ENCODE data around the gene FKBP5. TPM values are rescaled to one million over a fixed set of nuclear protein-coding genes. Genes with fewer than 3 reads are reported as not detected.

Gene FKBP5
- total and polyA plus RNA-seq, 10 of the 15 experiments (the other 5 are each of a cell fraction or from before 2014, with no cell fraction given): 29.0 to 123 (median 62.3) TPM

- POLR2A ChIA-PET: no interaction called here
- no peak overlapping the region for H3K4me2 ChIP-seq (ENCODE audit: control insufficient read depth, insufficient read depth)
These were observed 81.0 kb downstream of the FKBP5 start for GRCh38 chr6:35607517-35608233.

More at GRCh38 chr6:35607517-35608233, 81.0 kb downstream of the FKBP5 start:
- H2AFZ ChIP-seq (ENCODE audit: control insufficient read depth, low read depth, low read length): no peak overlapping the region
- H3K9me3 ChIP-seq (replicated peaks; ENCODE audit: control insufficient read depth, insufficient read depth, low read length): no peaks in the 10 kb centered on the region; the same call in 2 of the 3 replicates
- FAIRE-seq (no peak), ATAC-seq (no peak), DNase-seq (ENCODE audit: low read depth, low spot score) (no peak)
- no peak overlapping the region for H3K4me3 ChIP-seq
- no peaks in the 10 kb centered on the region for H4K20me1 ChIP-seq (ENCODE audit: control insufficient read depth, insufficient read depth)
- no peaks in the 10 kb centered on the region for H3K79me2 ChIP-seq (ENCODE audit: control insufficient read depth, insufficient read depth, low read length)
- BruUV-seq (replicated peaks): no TSS peak
- peaks cover 9% of the 10 kb centered on the region; the same call in 1 of the 2 replicates for H3K4me1 ChIP-seq (ENCODE audit: control insufficient read depth, insufficient read depth, low read length)
- ChIA-PET SMC1A (ENCODE audit: uncharacterized antibody, unreplicated experiment) (interaction anchor here (0.6 to 1.8 kb wide), 4 partner anchors 10 to 235 kb away, joined by 3 to 6 read pairs (median 3); no protein-coding TSS in a partner anchor), CTCF (interaction anchor here (0.5 to 1.1 kb wide), 4 partner anchors 9 to 275 kb away, joined by 3 to 4 read pairs (median 4); no protein-coding TSS in a partner anchor), RAD21 (ENCODE audit: unreplicated experiment) (no interaction called here)
- TF ChIP-seq SIN3A (IDR thresholded peaks at IDR 0.05; ENCODE audit: low read depth, low read length) (no peak), PML (IDR thresholded peaks at IDR 0.05; ENCODE audit: low read length) (no peak), POLR2AphosphoS5 (IDR thresholded peaks at IDR 0.05; ENCODE audit: low read length) (no peak), HDAC2 (IDR thresholded peaks at IDR 0.05) (no peak), FOS (IDR thresholded peaks at IDR 0.05; ENCODE audit: borderline replicate concordance, extremely low read depth, insufficient read length) (no peak), REST (IDR thresholded peaks at IDR 0.05; ENCODE audit: low read depth, low read length) (no peak), PAX5 (IDR thresholded peaks at IDR 0.05; ENCODE audit: borderline replicate concordance, low read depth, low read length) (no peak), CHD2 (IDR thresholded peaks at IDR 0.05; ENCODE audit: borderline replicate concordance, low read depth, low read length) (no peak), ASH2L (IDR thresholded peaks at IDR 0.05; ENCODE audit: borderline replicate concordance, low read depth) (no peak), BRCA1 (IDR thresholded peaks at IDR 0.05; ENCODE audit: low read depth, low read length) (no peak), TCF12 (IDR thresholded peaks at IDR 0.05; ENCODE audit: low read depth, low read length) (no peak), RB1 (IDR thresholded peaks at IDR 0.05; ENCODE audit: borderline replicate concordance) (no peak), SPI1 (IDR thresholded peaks at IDR 0.05; ENCODE audit: borderline replicate concordance, insufficient read depth, low read depth, low read length) (no peak), MXI1 (IDR thresholded peaks at IDR 0.05; ENCODE audit: low read depth, low read length) (no peak)
- H3K27me3 ChIP-seq (replicated peaks in 1 of 2; ENCODE audit: control insufficient read depth in 2 of 2, insufficient read depth in 2 of 2, low read length in 1 of 2): no peaks in the 10 kb centered on the region
- H3K27ac ChIP-seq (ENCODE audit: control insufficient read depth, insufficient read depth): no peak overlapping the region
- peaks cover 0 to 2% of the 10 kb centered on the region in 2 experiments; a peak in 3 of 4 replicates for H3K36me3 ChIP-seq (ENCODE audit: control insufficient read depth in 2 of 2, insufficient read depth in 2 of 2, low read length in 1 of 2)
- intact Hi-C loops (cut with micrococcal nuclease; ENCODE audit: unreplicated experiment) (no loop called here), in situ Hi-C loops (cut with MboI) (no loop called here)
- H3K9ac ChIP-seq (ENCODE audit: control insufficient read depth, insufficient read depth, low read length): no peak overlapping the region
- 95% methylated on average over 13 of the region's 13 CpGs for WGBS (ENCODE audit: insufficient coverage, insufficient replicate concordance, low lambda C conversion rate, missing lambda C conversion rate)

All from GM12878 (cell line).